Vagina (tissue), 2 donors: Measurements from ENCODE around the gene OR52R1.

ENCODE experiments used
- POLR2A ChIP-seq, 2 donors: fragments of 450-650 bp; IDR thresholded peaks; one replicate each; pipeline ENCODE4 v1.6.1; 2017; ENCODE audit warnings: antibody characterized with exemption in 2 of 2, mild to moderate bottlenecking in 2 of 2, moderate library complexity in 2 of 2
- POLR2AphosphoS5 ChIP-seq, 2 donors: sonication (generic); formaldehyde crosslinking; IDR thresholded peaks; one replicate each; pipeline ENCODE4 v1.9.0; 2017; ENCODE audit warnings: antibody characterized with exemption in 2 of 2, mild to moderate bottlenecking in 2 of 2, low read depth in 1 of 2; ENCODE audit not compliant: insufficient read depth in 1 of 2
- TF ChIP-seq, protein P1 (sequence below), 3 experiments: fragments of 450-650 bp in 2 of 3; fragments of 200-600 bp in 1 of 3; sonication (generic) in 1 of 3; IDR thresholded peaks; one replicate each; pipeline ENCODE4 v1.5.1; 2017 to 2019; ENCODE audit warnings: antibody characterized with exemption in 3 of 3, mild to moderate bottlenecking in 2 of 3, moderate library complexity in 2 of 3

DNA sequence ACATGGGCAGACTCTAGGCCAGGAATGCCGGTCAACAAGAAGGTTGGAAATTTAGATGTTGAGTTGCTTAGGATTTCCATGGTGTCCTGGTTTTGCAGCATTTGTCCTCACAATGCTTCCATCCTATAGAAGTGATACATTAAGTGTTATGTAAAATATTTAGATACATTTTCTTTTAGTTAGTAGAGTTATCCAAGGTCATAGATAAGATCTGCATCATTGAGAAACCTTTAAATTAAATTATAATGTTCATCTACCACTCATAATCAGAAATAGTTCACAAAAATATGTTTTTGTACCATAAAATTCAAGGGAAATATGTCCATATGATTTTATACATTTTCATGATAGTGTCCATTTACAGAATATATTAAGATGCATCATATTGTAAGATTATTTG is 34.3 kb downstream of the OR52R1 start, which contains the start of gene OR51F1:
- TF ChIP-seq, protein P1, sequence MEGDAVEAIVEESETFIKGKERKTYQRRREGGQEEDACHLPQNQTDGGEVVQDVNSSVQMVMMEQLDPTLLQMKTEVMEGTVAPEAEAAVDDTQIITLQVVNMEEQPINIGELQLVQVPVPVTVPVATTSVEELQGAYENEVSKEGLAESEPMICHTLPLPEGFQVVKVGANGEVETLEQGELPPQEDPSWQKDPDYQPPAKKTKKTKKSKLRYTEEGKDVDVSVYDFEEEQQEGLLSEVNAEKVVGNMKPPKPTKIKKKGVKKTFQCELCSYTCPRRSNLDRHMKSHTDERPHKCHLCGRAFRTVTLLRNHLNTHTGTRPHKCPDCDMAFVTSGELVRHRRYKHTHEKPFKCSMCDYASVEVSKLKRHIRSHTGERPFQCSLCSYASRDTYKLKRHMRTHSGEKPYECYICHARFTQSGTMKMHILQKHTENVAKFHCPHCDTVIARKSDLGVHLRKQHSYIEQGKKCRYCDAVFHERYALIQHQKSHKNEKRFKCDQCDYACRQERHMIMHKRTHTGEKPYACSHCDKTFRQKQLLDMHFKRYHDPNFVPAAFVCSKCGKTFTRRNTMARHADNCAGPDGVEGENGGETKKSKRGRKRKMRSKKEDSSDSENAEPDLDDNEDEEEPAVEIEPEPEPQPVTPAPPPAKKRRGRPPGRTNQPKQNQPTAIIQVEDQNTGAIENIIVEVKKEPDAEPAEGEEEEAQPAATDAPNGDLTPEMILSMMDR (IDR thresholded peaks at IDR 0.05) = no peak
- TF ChIP-seq POLR2A (IDR thresholded peaks at IDR 0.05) = no peak
- TF ChIP-seq POLR2AphosphoS5 (IDR thresholded peaks at IDR 0.05; ENCODE audit: insufficient read depth in 1 of 2, low read depth in 1 of 2) = no peak
